SK-N-SH treated with all-trans-retinoic acid at 6 μM for 48 hours (cell line): ENCODE data around the gene SIX2.

Experiments used
- ATAC-seq: fragments of 200-7000 bp; cut with Tn5 transposase; 3 replicates; pipeline ENCODE4 v1.9.1; 2020; ENCODE audit warnings: mild to moderate bottlenecking, moderate library complexity
- ARNTL ChIP-seq: fragments of 450-650 bp; formaldehyde crosslinking; IDR thresholded peaks from 2 replicates; pipeline ENCODE4 v1.5.0; 2020; ENCODE audit warnings: low read depth, mild to moderate bottlenecking, moderate library complexity, borderline replicate concordance
- BACH2 ChIP-seq: fragments of 250-450 bp; sonication (Bioruptor Pico); IDR thresholded peaks from 2 replicates; pipeline ENCODE4 v1.9.0; 2021; ENCODE audit warnings: mild to moderate bottlenecking, borderline replicate concordance
- CSDC2 ChIP-seq: fragments of 250-450 bp; sonication (Bioruptor Pico); IDR thresholded peaks from 2 replicates; pipeline ENCODE4 v1.5.0; 2020; ENCODE audit warnings: mild to moderate bottlenecking, moderate library complexity
- ISL1 ChIP-seq: fragments of 250-450 bp; sonication (Bioruptor Pico); IDR thresholded peaks from 2 replicates; pipeline ENCODE4 v2.1.2; 2022; ENCODE audit warnings: mild to moderate bottlenecking, moderate library complexity
- OSR1 ChIP-seq: fragments of 250-450 bp; sonication (Bioruptor Pico); IDR thresholded peaks from 2 replicates; pipeline ENCODE4 v1.8.0; 2022; ENCODE audit warnings: moderate library complexity, mild to moderate bottlenecking, inconsistent platforms
- PPARA ChIP-seq: fragments of 250-450 bp; sonication (Bioruptor Pico); IDR thresholded peaks from 2 replicates; pipeline ENCODE4 v1.5.0; 2020; ENCODE audit warnings: mild to moderate bottlenecking, borderline replicate concordance
- RARB ChIP-seq: fragments of 250-450 bp; sonication (Bioruptor Pico); IDR thresholded peaks from 2 replicates; pipeline ENCODE4 v1.8.0; 2021; ENCODE audit warnings: mild to moderate bottlenecking, moderate library complexity
- SNAI2 ChIP-seq: fragments of 250-450 bp; sonication (Bioruptor Pico); IDR thresholded peaks from 2 replicates; pipeline ENCODE4 v1.5.0; 2020; ENCODE audit warnings: mild to moderate bottlenecking, moderate library complexity
- TOX ChIP-seq: fragments of 250-450 bp; sonication (Bioruptor Pico); IDR thresholded peaks from 2 replicates; pipeline ENCODE4 v1.8.0; 2021; ENCODE audit warnings: mild to moderate bottlenecking, moderate library complexity, borderline replicate concordance
- ZFP3 ChIP-seq: fragments of 250-450 bp; sonication (Bioruptor Pico); IDR thresholded peaks from 2 replicates; pipeline ENCODE4 v1.5.0; 2020; ENCODE audit warnings: mild to moderate bottlenecking, moderate library complexity
- ZFP30 ChIP-seq: fragments of 450-650 bp; formaldehyde crosslinking; IDR thresholded peaks from 2 replicates; pipeline ENCODE4 v1.5.0; 2022; ENCODE audit warnings: mild to moderate bottlenecking, moderate library complexity
- ZNF565 ChIP-seq: fragments of 450-650 bp; formaldehyde crosslinking; conservative IDR thresholded peaks from 2 replicates; pipeline ENCODE4 v1.5.0; 2020; ENCODE audit warnings: low read depth, mild to moderate bottlenecking, moderate library complexity
- ZNF70 ChIP-seq: fragments of 450-650 bp; formaldehyde crosslinking; IDR thresholded peaks from 2 replicates; pipeline ENCODE4 v1.5.0; 2020; ENCODE audit warnings: mild to moderate bottlenecking, moderate library complexity
- ZNF8 ChIP-seq: fragments of 450-650 bp; formaldehyde crosslinking; IDR thresholded peaks from 2 replicates; pipeline ENCODE4 v1.5.0; 2020; ENCODE audit warnings: mild to moderate bottlenecking, moderate library complexity
- TF ChIP-seq, protein P1 (sequence below): fragments of 250-450 bp; sonication (Bioruptor Pico); IDR thresholded peaks from 2 replicates; pipeline ENCODE4 v1.5.1; 2021; ENCODE audit warnings: mild to moderate bottlenecking, moderate library complexity
- TF ChIP-seq, protein P2 (sequence below): fragments of 250-450 bp; sonication (Bioruptor Pico); IDR thresholded peaks from 2 replicates; pipeline ENCODE4 v1.8.0; 2021; ENCODE audit warnings: low read depth, mild to moderate bottlenecking, moderate library complexity, borderline replicate concordance
- TF ChIP-seq, protein P3 (sequence below): fragments of 250-450 bp; sonication (Bioruptor Pico); IDR thresholded peaks from 2 replicates; pipeline ENCODE4 v1.5.1; 2020; ENCODE audit warnings: low read depth, mild to moderate bottlenecking, moderate library complexity
- TF ChIP-seq, protein P4 (sequence below): fragments of 250-450 bp; sonication (Bioruptor Pico); IDR thresholded peaks from 2 replicates; pipeline ENCODE4 v1.5.0; 2020; ENCODE audit warnings: mild to moderate bottlenecking, moderate library complexity

Gene SIX2

DNA sequence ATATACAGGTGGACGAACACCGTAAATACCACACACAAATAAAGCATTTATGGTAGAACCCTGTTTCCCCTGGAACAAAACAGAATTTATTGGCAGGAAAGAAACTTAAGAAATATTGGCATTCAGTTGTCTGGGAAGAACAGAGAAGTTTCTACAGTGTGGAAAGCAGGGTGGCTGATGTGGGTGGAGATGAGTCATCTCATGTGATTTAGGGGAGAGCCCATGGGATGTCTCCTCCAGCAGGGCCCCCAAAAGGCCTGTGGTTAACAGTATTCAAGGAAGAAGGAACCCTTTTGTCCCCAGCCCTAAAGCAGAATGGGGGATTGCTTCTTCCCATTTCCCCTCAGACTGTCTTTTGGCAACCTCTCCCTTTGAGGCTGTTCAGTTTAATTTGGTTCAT lies 43.6 kb downstream of the SIX2 start:
- no peak for ATAC-seq
- TF ChIP-seq ZNF8 (CRISPR knock-in tag) (no peak), TOX (no peak), RARB (CRISPR knock-in tag) (no peak), ZNF70 (CRISPR knock-in tag) (no peak), ISL1 (CRISPR knock-in tag) (no peak), ZNF565 (no peak)
- TF ChIP-seq, protein P1, sequence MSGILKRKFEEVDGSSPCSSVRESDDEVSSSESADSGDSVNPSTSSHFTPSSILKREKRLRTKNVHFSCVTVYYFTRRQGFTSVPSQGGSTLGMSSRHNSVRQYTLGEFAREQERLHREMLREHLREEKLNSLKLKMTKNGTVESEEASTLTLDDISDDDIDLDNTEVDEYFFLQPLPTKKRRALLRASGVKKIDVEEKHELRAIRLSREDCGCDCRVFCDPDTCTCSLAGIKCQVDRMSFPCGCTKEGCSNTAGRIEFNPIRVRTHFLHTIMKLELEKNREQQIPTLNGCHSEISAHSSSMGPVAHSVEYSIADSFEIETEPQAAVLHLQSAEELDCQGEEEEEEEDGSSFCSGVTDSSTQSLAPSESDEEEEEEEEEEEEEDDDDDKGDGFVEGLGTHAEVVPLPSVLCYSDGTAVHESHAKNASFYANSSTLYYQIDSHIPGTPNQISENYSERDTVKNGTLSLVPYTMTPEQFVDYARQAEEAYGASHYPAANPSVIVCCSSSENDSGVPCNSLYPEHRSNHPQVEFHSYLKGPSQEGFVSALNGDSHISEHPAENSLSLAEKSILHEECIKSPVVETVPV (CRISPR knock-in tag), result no peak
- TF ChIP-seq, protein P2, sequence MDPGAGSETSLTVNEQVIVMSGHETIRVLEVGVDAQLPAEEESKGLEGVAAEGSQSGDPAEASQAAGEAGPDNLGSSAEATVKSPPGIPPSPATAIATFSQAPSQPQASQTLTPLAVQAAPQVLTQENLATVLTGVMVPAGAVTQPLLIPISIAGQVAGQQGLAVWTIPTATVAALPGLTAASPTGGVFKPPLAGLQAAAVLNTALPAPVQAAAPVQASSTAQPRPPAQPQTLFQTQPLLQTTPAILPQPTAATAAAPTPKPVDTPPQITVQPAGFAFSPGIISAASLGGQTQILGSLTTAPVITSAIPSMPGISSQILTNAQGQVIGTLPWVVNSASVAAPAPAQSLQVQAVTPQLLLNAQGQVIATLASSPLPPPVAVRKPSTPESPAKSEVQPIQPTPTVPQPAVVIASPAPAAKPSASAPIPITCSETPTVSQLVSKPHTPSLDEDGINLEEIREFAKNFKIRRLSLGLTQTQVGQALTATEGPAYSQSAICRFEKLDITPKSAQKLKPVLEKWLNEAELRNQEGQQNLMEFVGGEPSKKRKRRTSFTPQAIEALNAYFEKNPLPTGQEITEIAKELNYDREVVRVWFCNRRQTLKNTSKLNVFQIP (CRISPR knock-in tag), result no peak
- TF ChIP-seq, protein P3, sequence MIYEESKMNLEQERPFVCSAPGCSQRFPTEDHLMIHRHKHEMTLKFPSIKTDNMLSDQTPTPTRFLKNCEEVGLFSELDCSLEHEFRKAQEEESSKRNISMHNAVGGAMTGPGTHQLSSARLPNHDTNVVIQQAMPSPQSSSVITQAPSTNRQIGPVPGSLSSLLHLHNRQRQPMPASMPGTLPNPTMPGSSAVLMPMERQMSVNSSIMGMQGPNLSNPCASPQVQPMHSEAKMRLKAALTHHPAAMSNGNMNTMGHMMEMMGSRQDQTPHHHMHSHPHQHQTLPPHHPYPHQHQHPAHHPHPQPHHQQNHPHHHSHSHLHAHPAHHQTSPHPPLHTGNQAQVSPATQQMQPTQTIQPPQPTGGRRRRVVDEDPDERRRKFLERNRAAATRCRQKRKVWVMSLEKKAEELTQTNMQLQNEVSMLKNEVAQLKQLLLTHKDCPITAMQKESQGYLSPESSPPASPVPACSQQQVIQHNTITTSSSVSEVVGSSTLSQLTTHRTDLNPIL (CRISPR knock-in tag), result no peak

DNA sequence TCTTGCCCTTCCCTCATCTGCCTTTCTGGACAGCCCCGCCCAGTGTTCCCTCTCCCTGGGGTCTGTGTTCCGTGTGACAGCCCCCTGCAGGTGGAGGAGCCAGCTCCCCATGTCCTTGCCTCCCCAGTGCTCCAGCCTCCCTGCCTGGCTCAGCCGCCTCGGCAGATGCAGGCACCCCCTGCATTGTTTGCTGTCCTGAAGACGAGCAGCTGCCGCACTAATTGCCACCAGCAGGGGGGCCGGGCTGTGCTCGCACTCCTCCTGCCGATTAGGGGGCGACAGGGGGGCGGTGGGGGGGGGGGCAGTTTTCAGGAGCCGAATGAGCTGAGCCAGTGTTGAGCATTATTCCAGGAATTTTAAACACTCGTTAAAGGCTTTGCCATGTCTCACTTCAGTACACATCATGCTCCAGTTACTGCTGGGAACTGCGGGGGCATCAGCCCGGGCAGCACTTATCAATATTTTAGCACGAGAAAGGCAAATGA lies 44.5 kb downstream of the SIX2 start:
- ATAC-seq, result no peak
- TF ChIP-seq BACH2 (CRISPR knock-in tag) (no peak), CSDC2 (CRISPR knock-in tag) (no peak), ZNF565 (no peak), SNAI2 (CRISPR knock-in tag) (no peak), ISL1 (CRISPR knock-in tag) (no peak), OSR1 (CRISPR knock-in tag) (no peak), TOX (no peak), ARNTL (CRISPR knock-in tag) (no peak), ZNF8 (CRISPR knock-in tag) (no peak)
- TF ChIP-seq, protein P4, sequence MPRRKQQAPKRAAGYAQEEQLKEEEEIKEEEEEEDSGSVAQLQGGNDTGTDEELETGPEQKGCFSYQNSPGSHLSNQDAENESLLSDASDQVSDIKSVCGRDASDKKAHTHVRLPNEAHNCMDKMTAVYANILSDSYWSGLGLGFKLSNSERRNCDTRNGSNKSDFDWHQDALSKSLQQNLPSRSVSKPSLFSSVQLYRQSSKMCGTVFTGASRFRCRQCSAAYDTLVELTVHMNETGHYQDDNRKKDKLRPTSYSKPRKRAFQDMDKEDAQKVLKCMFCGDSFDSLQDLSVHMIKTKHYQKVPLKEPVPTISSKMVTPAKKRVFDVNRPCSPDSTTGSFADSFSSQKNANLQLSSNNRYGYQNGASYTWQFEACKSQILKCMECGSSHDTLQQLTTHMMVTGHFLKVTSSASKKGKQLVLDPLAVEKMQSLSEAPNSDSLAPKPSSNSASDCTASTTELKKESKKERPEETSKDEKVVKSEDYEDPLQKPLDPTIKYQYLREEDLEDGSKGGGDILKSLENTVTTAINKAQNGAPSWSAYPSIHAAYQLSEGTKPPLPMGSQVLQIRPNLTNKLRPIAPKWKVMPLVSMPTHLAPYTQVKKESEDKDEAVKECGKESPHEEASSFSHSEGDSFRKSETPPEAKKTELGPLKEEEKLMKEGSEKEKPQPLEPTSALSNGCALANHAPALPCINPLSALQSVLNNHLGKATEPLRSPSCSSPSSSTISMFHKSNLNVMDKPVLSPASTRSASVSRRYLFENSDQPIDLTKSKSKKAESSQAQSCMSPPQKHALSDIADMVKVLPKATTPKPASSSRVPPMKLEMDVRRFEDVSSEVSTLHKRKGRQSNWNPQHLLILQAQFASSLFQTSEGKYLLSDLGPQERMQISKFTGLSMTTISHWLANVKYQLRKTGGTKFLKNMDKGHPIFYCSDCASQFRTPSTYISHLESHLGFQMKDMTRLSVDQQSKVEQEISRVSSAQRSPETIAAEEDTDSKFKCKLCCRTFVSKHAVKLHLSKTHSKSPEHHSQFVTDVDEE, result no peak

DNA sequence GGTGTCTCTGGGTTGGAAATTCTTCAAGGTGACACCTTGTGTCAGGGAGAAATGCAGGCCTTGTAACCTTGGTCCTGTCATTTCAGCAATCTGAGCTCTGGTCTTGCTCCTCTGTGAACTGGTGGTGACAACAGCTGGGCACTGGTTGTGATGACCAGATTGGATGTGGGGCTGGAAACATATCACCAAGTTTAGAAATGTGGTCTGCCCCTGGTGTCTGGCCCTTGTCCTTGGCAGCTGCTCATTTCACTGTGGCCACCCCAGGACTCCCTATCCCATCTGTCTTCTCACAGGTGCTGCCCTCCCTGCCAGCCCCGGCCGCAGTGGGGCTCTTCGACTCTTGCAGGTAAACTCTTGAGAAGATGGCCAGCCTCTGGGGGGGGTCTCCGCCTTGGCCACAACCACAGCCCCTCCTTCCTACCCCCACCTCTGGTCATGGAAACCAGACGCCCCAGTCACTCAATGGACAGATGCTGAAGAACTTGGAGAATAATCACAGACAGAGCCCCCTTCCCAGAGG lies 47.0 kb downstream of the SIX2 start:
- TF ChIP-seq RARB (CRISPR knock-in tag), result no peak
- no peak for TF ChIP-seq ZNF70 (CRISPR knock-in tag)
- TF ChIP-seq, protein P1 (CRISPR knock-in tag), result no peak
- no peak for TF ChIP-seq ZFP3
- no peak for TF ChIP-seq ISL1 (CRISPR knock-in tag)
- no peak for TF ChIP-seq PPARA (CRISPR knock-in tag)

DNA sequence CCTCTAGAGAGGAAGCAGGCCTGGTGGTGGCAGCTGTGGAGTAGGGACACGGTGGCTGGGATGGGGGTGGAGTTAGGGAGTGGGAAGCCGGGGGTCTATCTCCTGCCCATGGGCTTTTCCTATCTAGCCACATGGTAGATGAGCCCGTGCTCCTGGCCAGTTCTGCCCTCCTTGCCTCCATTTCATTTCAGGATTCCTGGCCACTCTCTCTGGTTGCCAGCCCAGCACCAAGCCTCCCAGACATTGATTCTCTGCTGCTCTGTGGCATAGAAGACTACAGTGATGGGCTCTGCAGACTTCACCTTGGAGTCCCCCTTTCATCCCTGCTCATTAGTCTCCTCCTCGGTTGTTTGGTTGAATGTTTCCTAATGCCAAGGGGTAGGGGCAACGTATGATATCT lies 48.4 kb downstream of the SIX2 start:
- no peak for ATAC-seq
- TF ChIP-seq ZNF8 (CRISPR knock-in tag) (no peak), ARNTL (CRISPR knock-in tag) (no peak), OSR1 (CRISPR knock-in tag) (no peak), ZFP30 (CRISPR knock-in tag) (no peak), RARB (CRISPR knock-in tag) (no peak), TOX (no peak), ZFP3 (no peak), PPARA (CRISPR knock-in tag) (no peak), SNAI2 (CRISPR knock-in tag) (no peak), BACH2 (CRISPR knock-in tag) (no peak), CSDC2 (CRISPR knock-in tag) (no peak)
- TF ChIP-seq, protein P2 (CRISPR knock-in tag), result no peak
- TF ChIP-seq, protein P1 (CRISPR knock-in tag), result no peak
- TF ChIP-seq, protein P4, result no peak

More for the DNA sequence above, 47.0 kb downstream of the SIX2 start:
- no peak for ATAC-seq
